Middle frontal gyrus (tissue), 1 donor: ENCODE results near the gene KCNMA1.

ENCODE experiments used
- DNase-seq: peaks from one replicate; pipeline ENCODE4 v3.0.0-alpha.2; 2015; ENCODE audit warnings: low spot score; ENCODE audit errors: extremely low spot score

KCNMA1 gene

GRCh38 chr10:77005871-77006270 is 631.7 kb downstream of the KCNMA1 start:
- no peak for DNase-seq

- peak; percentile 42 for DNase-seq
Measured at GRCh38 chr10:77004917-77005564, 632.6 kb downstream of the KCNMA1 start.

- DNase-seq: no peak
Measured at GRCh38 chr10:77002872-77003271, 634.7 kb downstream of the KCNMA1 start.

- DNase-seq: no peak
Measured at GRCh38 chr10:77001206-77001605, 636.4 kb downstream of the KCNMA1 start.

- DNase-seq: no peak
Measured at GRCh38 chr10:76998451-76998850, 639.2 kb downstream of the KCNMA1 start.

GRCh38 chr10:76997631-76998030 is 640.0 kb downstream of the KCNMA1 start:
- DNase-seq: no peak

GRCh38 chr10:76995023-76995422 is 642.6 kb downstream of the KCNMA1 start:
- DNase-seq: no peak

GRCh38 chr10:76993213-76993612 is 644.4 kb downstream of the KCNMA1 start:
- no peak for DNase-seq

GRCh38 chr10:76992467-76992866 is 645.1 kb downstream of the KCNMA1 start:
- DNase-seq: no peak

- no peak for DNase-seq
Measured at GRCh38 chr10:76991621-76992020, 646.0 kb downstream of the KCNMA1 start.

- DNase-seq: no peak
Measured at GRCh38 chr10:76990561-76990960, 647.0 kb downstream of the KCNMA1 start.

- peak; percentile 50 for DNase-seq
Measured at GRCh38 chr10:76984559-76985443, 652.8 kb downstream of the KCNMA1 start.

- DNase-seq: no peak
Measured at GRCh38 chr10:76983624-76984023, 654.0 kb downstream of the KCNMA1 start.

GRCh38 chr10:76982671-76983070 is 654.9 kb downstream of the KCNMA1 start:
- DNase-seq: no peak

GRCh38 chr10:76981251-76981650 is 656.4 kb downstream of the KCNMA1 start:
- no peak for DNase-seq

- DNase-seq: no peak
Measured at GRCh38 chr10:76977901-76978300, 659.7 kb downstream of the KCNMA1 start.

- no peak for DNase-seq
Measured at GRCh38 chr10:76977046-76977445, 660.6 kb downstream of the KCNMA1 start.

GRCh38 chr10:76976142-76976541 is 661.5 kb downstream of the KCNMA1 start:
- no peak for DNase-seq

- no peak for DNase-seq
Measured at GRCh38 chr10:76975126-76975525, 662.5 kb downstream of the KCNMA1 start.

- DNase-seq: no peak
Measured at GRCh38 chr10:76974017-76974691, 663.5 kb downstream of the KCNMA1 start.

GRCh38 chr10:76973091-76974016 is 664.3 kb downstream of the KCNMA1 start:
- DNase-seq: no peak
